ENCODE results near the gene RIC8B.

The RIC8B gene

GRCh38 chr12:106771425-106771824 lies 3.1 kb upstream of the RIC8B start:
- Histone ChIP-seq H3K4me3 (ENCODE audit: low read depth in 1 of 2, low read length in 2 of 2) (no peak overlapping the region), H3K27ac (ENCODE audit: low read length) (no peak overlapping the region), H2AFZ (ENCODE audit: low read depth, low read length) (no peak overlapping the region), H3K36me3 (ENCODE audit: insufficient read depth, low read length) (no peaks in the 10 kb centered on the region; the same call in 1 of the 2 replicates), H3K9ac (ENCODE audit: low read depth, low read length) (no peak overlapping the region), H3K4me1 (ENCODE audit: insufficient read depth, low read length) (peaks cover 24% of the 10 kb centered on the region), H3K4me2 (ENCODE audit: insufficient read depth, low read length) (no peak overlapping the region), H4K20me1 (ENCODE audit: insufficient read depth, low read length) (peaks cover 4% of the 10 kb centered on the region), H3K27me3 (ENCODE audit: insufficient read depth, low read length, poor library complexity) (no peaks in the 10 kb centered on the region), H3K79me2 (ENCODE audit: insufficient read depth, low read length) (peaks cover 20% of the 10 kb centered on the region), H3K9me3 (ENCODE audit: insufficient read depth, low read length, severe bottlenecking) (no peaks in the 10 kb centered on the region)
- DNase-seq (no peak), ATAC-seq (ENCODE audit: insufficient read depth, low read depth) (no peak)
- TF ChIP-seq CTCF (IDR thresholded peaks at IDR 0.05; ENCODE audit: borderline replicate concordance, extremely low read depth, low read length, poor library complexity, severe bottlenecking) (no peak), EZH2 (IDR thresholded peaks at IDR 0.05; ENCODE audit: borderline replicate concordance, low read depth, low read length, severe bottlenecking) (no peak)

DNA sequence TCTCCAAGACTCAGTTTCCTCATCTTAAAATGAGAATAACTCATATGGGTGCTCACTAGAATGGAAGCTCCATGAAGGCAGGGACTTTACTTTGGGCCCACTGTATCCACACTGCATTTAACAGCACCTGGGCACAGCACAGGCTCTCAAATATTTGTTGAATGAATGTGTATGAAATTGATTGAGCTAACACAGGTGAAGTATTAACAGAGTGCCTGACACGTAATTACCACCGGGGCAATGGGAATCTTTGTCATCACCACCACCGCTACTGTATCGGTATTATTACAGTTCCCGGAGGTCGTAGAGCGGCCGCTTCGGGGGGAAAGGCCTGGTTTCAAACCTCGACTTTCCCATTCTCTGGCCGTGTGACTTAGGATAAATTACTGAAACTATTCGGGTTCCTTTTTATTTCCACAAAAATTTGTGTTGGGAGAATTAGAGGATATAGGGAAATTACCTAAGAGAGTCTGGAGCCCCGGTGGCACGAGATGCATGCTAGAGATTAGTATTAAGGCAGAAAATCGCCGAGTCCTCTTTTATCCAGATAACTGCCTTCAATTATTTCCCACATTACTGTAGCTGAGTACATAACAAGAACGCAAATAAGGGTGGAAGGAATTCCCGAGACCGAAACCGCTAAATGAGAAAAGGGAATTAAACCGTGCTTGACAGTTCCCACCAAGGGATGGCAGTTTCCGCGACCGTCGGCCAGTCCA lies 1.0 kb upstream of the RIC8B start:
- H3K4me3 ChIP-seq (ENCODE audit: low read depth in 1 of 2, low read length in 2 of 2) = peak overlapping the region; percentile 45 to 85
- no peak for ATAC-seq (ENCODE audit: insufficient read depth, low read depth)
- peak overlapping the region; percentile 61 for H3K9ac ChIP-seq (ENCODE audit: low read depth, low read length)
- peaks cover 40% of the 10 kb centered on the region for H3K79me2 ChIP-seq (ENCODE audit: insufficient read depth, low read length)
- H3K27me3 ChIP-seq (ENCODE audit: insufficient read depth, low read length, poor library complexity) = no peaks in the 10 kb centered on the region
- H3K4me1 ChIP-seq (ENCODE audit: insufficient read depth, low read length) = peaks cover 37% of the 10 kb centered on the region
- peaks cover 8% of the 10 kb centered on the region; the same call in 1 of the 2 replicates for H3K36me3 ChIP-seq (ENCODE audit: insufficient read depth, low read length)
- H2AFZ ChIP-seq (ENCODE audit: low read depth, low read length) = peak overlapping the region; percentile 98
- H3K4me2 ChIP-seq (ENCODE audit: insufficient read depth, low read length) = peak overlapping the region; percentile 76
- peak overlapping the region; percentile 96 for H3K27ac ChIP-seq (ENCODE audit: low read length)
- no peak for TF ChIP-seq EZH2 (IDR thresholded peaks at IDR 0.05; ENCODE audit: borderline replicate concordance, low read depth, low read length, severe bottlenecking)
- TF ChIP-seq CTCF (IDR thresholded peaks at IDR 0.05; ENCODE audit: borderline replicate concordance, extremely low read depth, low read length, poor library complexity, severe bottlenecking) = no peak
- DNase-seq = no peak
- peaks cover 4% of the 10 kb centered on the region for H4K20me1 ChIP-seq (ENCODE audit: insufficient read depth, low read length)
- no peaks in the 10 kb centered on the region for H3K9me3 ChIP-seq (ENCODE audit: insufficient read depth, low read length, severe bottlenecking)

DNA sequence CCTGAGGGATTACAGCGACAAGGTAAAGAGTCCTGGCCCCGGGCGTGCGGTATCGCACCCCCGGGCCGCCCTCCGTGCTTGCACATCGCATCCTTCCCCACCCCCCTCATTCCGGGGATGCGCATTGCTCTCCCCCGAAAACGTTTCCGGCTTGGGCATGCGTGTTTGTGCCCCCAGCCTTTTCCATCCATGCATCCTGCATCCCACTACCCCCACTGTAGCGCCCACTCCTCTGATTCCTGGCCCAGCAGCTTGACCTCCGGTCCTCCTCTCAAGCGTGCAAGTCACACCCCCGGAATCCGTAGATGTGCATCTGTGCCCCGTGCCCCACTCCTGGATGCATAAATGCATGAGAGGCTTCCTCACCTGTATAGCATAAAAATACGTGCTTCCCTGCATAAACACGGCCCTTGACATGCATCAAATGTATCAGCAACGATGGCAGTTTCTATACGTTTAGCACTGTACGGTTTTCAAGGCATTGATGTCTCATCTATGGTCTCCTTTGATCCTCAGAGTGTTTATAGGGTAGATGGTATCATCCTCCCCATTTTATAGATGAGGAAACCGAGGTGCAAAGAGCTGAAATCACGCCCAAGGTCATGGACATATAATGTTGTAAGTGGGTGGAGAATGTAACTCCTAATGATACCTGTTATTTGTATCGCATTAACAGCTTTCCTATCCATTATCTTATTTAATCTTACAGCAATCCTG lies 484 bp downstream of the RIC8B start:
- peak overlapping the region; percentile 46 to 85; a peak in 3 of 4 replicates for H3K4me3 ChIP-seq (ENCODE audit: low read depth in 1 of 2, low read length in 2 of 2)
- H3K79me2 ChIP-seq (ENCODE audit: insufficient read depth, low read length) = peaks cover 56% of the 10 kb centered on the region
- peaks cover 8% of the 10 kb centered on the region; the same call in 1 of the 2 replicates for H3K36me3 ChIP-seq (ENCODE audit: insufficient read depth, low read length)
- H3K27me3 ChIP-seq (ENCODE audit: insufficient read depth, low read length, poor library complexity) = no peaks in the 10 kb centered on the region
- H3K4me1 ChIP-seq (ENCODE audit: insufficient read depth, low read length) = peaks cover 37% of the 10 kb centered on the region
- no peaks in the 10 kb centered on the region for H3K9me3 ChIP-seq (ENCODE audit: insufficient read depth, low read length, severe bottlenecking)
- H3K9ac ChIP-seq (ENCODE audit: low read depth, low read length) = peak overlapping the region; percentile 61
- peak overlapping the region; percentile 98 for H2AFZ ChIP-seq (ENCODE audit: low read depth, low read length)
- TF ChIP-seq EZH2 (IDR thresholded peaks at IDR 0.05; ENCODE audit: borderline replicate concordance, low read depth, low read length, severe bottlenecking) (no peak), CTCF (IDR thresholded peaks at IDR 0.05; ENCODE audit: borderline replicate concordance, extremely low read depth, low read length, poor library complexity, severe bottlenecking) (no peak)
- peak overlapping the region; percentile 96 for H3K27ac ChIP-seq (ENCODE audit: low read length)
- ATAC-seq (ENCODE audit: insufficient read depth, low read depth) (peak; percentile 31), DNase-seq (peak; percentile 54)
- H3K4me2 ChIP-seq (ENCODE audit: insufficient read depth, low read length) = peak overlapping the region; percentile 76
- H4K20me1 ChIP-seq (ENCODE audit: insufficient read depth, low read length) = peaks cover 6% of the 10 kb centered on the region
